ENCODE measurements around the gene PEA15. TPM values are rescaled to one million over a fixed set of nuclear protein-coding genes. Genes with fewer than 3 reads are reported as not detected.

Gene PEA15
- total and polyA plus RNA-seq, 4 donors: 76.0 to 261 (median 136) TPM

DNA sequence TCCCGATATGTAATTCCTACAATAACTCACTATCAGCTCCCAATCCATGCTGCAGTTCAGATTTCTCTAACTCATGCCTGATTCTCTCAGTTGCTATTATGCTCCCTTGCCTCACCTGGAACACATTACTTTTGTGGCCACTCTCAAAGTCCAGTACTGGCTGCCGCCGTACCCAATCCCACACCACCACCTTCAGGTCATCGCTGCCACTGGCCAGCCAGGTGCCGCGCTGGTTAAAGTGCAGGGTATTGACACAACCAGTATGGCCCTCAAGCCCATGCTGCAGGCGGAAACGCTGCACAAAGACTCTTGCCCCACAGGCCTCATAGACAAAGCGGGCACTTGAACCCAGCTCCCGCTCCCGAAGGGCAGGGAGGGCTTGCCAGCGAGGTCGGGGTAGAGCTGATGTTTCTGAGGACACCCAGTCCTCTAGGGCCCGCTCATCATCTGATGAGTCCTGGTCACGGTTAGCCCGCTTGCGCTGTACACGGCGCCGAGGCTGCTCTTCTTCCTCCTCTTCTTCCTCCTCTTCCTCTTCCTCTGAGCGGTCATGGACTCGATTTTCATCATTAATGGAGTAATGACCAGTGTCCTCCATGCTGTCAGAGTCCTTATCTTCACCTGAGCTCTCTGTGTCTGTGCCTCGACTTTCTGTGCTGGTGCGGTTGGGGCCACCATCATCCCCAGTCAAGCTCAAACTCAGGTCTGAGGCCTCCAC, 34.6 kb downstream of the PEA15 start:
- Histone ChIP-seq H3K27me3 (ENCODE audit: control insufficient read depth in 3 of 3, insufficient read depth in 3 of 3, low read length in 2 of 3) (no peaks in the 10 kb centered on the region), H3K4me1 (ENCODE audit: control insufficient read depth in 5 of 5, insufficient read depth in 5 of 5, low read length in 5 of 5) (peaks cover 0 to 28% (median 0%) of the 10 kb centered on the region in 5 donors), H3K9ac (ENCODE audit: insufficient read depth in 1 of 2, low read length in 2 of 2) (no peak overlapping the region), H3K9me3 (ENCODE audit: control insufficient read depth in 4 of 4, insufficient read depth in 3 of 4, low read length in 3 of 4) (no peaks in the 10 kb centered on the region), H3K27ac (ENCODE audit: low read depth in 1 of 2, low read length in 1 of 2) (no peak overlapping the region), H3K36me3 (ENCODE audit: control insufficient read depth in 4 of 4, insufficient read depth in 4 of 4, low read length in 4 of 4) (peaks cover 21 to 39% (median 32%) of the 10 kb centered on the region in 4 donors), H3K4me3 (no peak overlapping the region)
- TF ChIP-seq, protein P1, sequence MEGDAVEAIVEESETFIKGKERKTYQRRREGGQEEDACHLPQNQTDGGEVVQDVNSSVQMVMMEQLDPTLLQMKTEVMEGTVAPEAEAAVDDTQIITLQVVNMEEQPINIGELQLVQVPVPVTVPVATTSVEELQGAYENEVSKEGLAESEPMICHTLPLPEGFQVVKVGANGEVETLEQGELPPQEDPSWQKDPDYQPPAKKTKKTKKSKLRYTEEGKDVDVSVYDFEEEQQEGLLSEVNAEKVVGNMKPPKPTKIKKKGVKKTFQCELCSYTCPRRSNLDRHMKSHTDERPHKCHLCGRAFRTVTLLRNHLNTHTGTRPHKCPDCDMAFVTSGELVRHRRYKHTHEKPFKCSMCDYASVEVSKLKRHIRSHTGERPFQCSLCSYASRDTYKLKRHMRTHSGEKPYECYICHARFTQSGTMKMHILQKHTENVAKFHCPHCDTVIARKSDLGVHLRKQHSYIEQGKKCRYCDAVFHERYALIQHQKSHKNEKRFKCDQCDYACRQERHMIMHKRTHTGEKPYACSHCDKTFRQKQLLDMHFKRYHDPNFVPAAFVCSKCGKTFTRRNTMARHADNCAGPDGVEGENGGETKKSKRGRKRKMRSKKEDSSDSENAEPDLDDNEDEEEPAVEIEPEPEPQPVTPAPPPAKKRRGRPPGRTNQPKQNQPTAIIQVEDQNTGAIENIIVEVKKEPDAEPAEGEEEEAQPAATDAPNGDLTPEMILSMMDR (IDR thresholded peaks at IDR 0.05; ENCODE audit: control extremely low read depth, extremely low read depth): no peak
- ATAC-seq (ENCODE audit: insufficient read depth, low FRiP score) (no peak), DNase-seq (no peak)
- WGBS, 2 donors: 96 to 98% methylated on average over 24 of the region's 24 CpGs

GRCh38 chr1:160243767-160244166, 38.6 kb downstream of the PEA15 start:
- H3K27ac ChIP-seq (ENCODE audit: low read depth in 1 of 2, low read length in 1 of 2): no peak overlapping the region

GRCh38 chr1:160244209-160244608, 39.0 kb downstream of the PEA15 start:
- Histone ChIP-seq H3K9me3 (ENCODE audit: control insufficient read depth in 4 of 4, insufficient read depth in 3 of 4, low read length in 3 of 4) (no peaks in the 10 kb centered on the region), H3K4me3 (no peak overlapping the region), H3K36me3 (ENCODE audit: control insufficient read depth in 4 of 4, insufficient read depth in 4 of 4, low read length in 4 of 4) (peaks cover 5 to 16% (median 11%) of the 10 kb centered on the region in 4 donors), H3K4me1 (ENCODE audit: control insufficient read depth in 5 of 5, insufficient read depth in 5 of 5, low read length in 5 of 5) (peaks cover 0 to 36% (median 0%) of the 10 kb centered on the region in 5 donors), H3K27me3 (ENCODE audit: control insufficient read depth in 3 of 3, insufficient read depth in 3 of 3, low read length in 2 of 3) (no peaks in the 10 kb centered on the region), H3K9ac (ENCODE audit: insufficient read depth in 1 of 2, low read length in 2 of 2) (peak overlapping the region in 1 of 2 donors; percentile 19), H3K27ac (ENCODE audit: low read depth in 1 of 2, low read length in 1 of 2) (peak overlapping the region in 1 of 2 donors; percentile 33)
- no peak for DNase-seq
- ATAC-seq (ENCODE audit: insufficient read depth, low FRiP score): no peak
- TF ChIP-seq, protein P1 (IDR thresholded peaks at IDR 0.05; ENCODE audit: control extremely low read depth, extremely low read depth): no peak
- WGBS, 2 donors: 62 to 73% methylated on average over 1 of the region's 1 CpG

More at GRCh38 chr1:160243767-160244166, 38.6 kb downstream of the PEA15 start:
- Histone ChIP-seq H3K9ac (ENCODE audit: insufficient read depth in 1 of 2, low read length in 2 of 2) (no peak overlapping the region), H3K36me3 (ENCODE audit: control insufficient read depth in 4 of 4, insufficient read depth in 4 of 4, low read length in 4 of 4) (peaks cover 7 to 20% (median 13%) of the 10 kb centered on the region in 4 donors), H3K27me3 (ENCODE audit: control insufficient read depth in 3 of 3, insufficient read depth in 3 of 3, low read length in 2 of 3) (no peaks in the 10 kb centered on the region), H3K9me3 (ENCODE audit: control insufficient read depth in 4 of 4, insufficient read depth in 3 of 4, low read length in 3 of 4) (no peaks in the 10 kb centered on the region), H3K4me1 (ENCODE audit: control insufficient read depth in 5 of 5, insufficient read depth in 5 of 5, low read length in 5 of 5) (peaks cover 0 to 37% (median 0%) of the 10 kb centered on the region in 5 donors), H3K4me3 (no peak overlapping the region)
- no peak for ATAC-seq (ENCODE audit: insufficient read depth, low FRiP score)
- DNase-seq: no peak
- TF ChIP-seq, protein P1 (IDR thresholded peaks at IDR 0.05; ENCODE audit: control extremely low read depth, extremely low read depth): no peak

Data from lung (tissue), 12 donors.